Endothelial cell of umbilical vein (primary cell): ENCODE measurements around the gene CARD6. TPM values are rescaled to one million over a fixed set of nuclear protein-coding genes. Genes with fewer than 3 reads are reported as not detected.

Experiments
- BruUV-seq: library from RNA; stranded (reverse); fragments of 400-500 nt; replicated peaks from 2 replicates; lab custom pipeline; 2021; lab: Mats Ljungman, UMichigan
- CTCF ChIA-PET: fragments of 300-600, 350-600 bp; sonication (Branson Sonifier 250); formaldehyde crosslinking; loops from one replicate; lab custom pipeline; 2021; ENCODE audit warnings: antibody characterized with exemption, inconsistent platforms; lab: Charles Lee
- POLR2A ChIA-PET: fragments of 300-600, 350-600 bp; sonication (Branson Sonifier 250); formaldehyde crosslinking; loops from one replicate; lab custom pipeline; 2021; ENCODE audit warnings: antibody characterized with exemption, inconsistent platforms; lab: Charles Lee
- DNase-seq: peaks from one replicate; pipeline ENCODE4 v3.0.0-alpha.2; 2011; ENCODE audit warnings: low read depth, low spot score
- FAIRE-seq: peaks from 2 replicates; lab custom pipeline; 2011; peaks lifted over from hg19 to GRCh38; lab: Jason Lieb, UNC
- H2AFZ ChIP-seq: 2 replicates; pipeline ENCODE4 v1.6.0; 2012; ENCODE audit warnings: low read depth, low read length, control low read depth, inconsistent platforms
- H3K27ac ChIP-seq: 2 replicates; pipeline ENCODE4 v1.5.1; 2011; ENCODE audit warnings: low read depth, mild to moderate bottlenecking, control low read depth, low read length, moderate library complexity; ENCODE audit not compliant: insufficient read depth
- H3K27me3 ChIP-seq, 2 experiments: 2 replicates each; pipeline versions ENCODE4 v1.6.0 to v1.6.1; 2011; ENCODE audit warnings: low read length in 2 of 2, mixed read lengths in 1 of 2; ENCODE audit not compliant: control insufficient read depth in 2 of 2, insufficient read depth in 2 of 2
- H3K36me3 ChIP-seq, 2 experiments: 2 replicates in 1 of 2; 3 replicates in 1 of 2; pipeline ENCODE4 v1.5.1; 2011; ENCODE audit warnings: low read length in 2 of 2, mild to moderate bottlenecking in 1 of 2, moderate library complexity in 1 of 2; ENCODE audit not compliant: control insufficient read depth in 2 of 2, insufficient read depth in 2 of 2; ENCODE audit errors: extremely low read depth in 1 of 2
- H3K4me1 ChIP-seq: 3 replicates; pipeline ENCODE4 v1.5.1; 2011; ENCODE audit warnings: mild to moderate bottlenecking, low read length; ENCODE audit not compliant: control insufficient read depth, insufficient read depth; ENCODE audit errors: extremely low read depth
- H3K4me2 ChIP-seq: 2 replicates; pipeline ENCODE4 v1.6.1; 2011; ENCODE audit warnings: low read length, control low read depth, mixed read lengths; ENCODE audit not compliant: insufficient read depth
- H3K4me3 ChIP-seq, 3 experiments: fragments of 200-600 bp in 1 of 3; sonication (generic), shearing (Covaris generic) in 1 of 3; replicated peaks in 1 of 3; 2 replicates each; pipeline ENCODE4 v1.5.1; 2011 to 2016; ENCODE audit warnings: control low read depth in 3 of 3, low read length in 3 of 3, mild to moderate bottlenecking in 2 of 3, inconsistent platforms in 1 of 3, low read depth in 1 of 3, moderate library complexity in 1 of 3; ENCODE audit not compliant: insufficient read depth in 1 of 3
- H3K79me2 ChIP-seq: 2 replicates; pipeline ENCODE4 v1.6.0; 2012; ENCODE audit warnings: low read length, inconsistent platforms; ENCODE audit not compliant: control insufficient read depth, insufficient read depth
- H3K9ac ChIP-seq: replicated peaks from 2 replicates; pipeline ENCODE3; 2011; ENCODE audit warnings: low read length, control low read depth; ENCODE audit not compliant: insufficient read depth; ENCODE audit errors: extremely low read depth
- H3K9me1 ChIP-seq: replicated peaks from 3 replicates; pipeline ENCODE4 v1.6.0; 2011; ENCODE audit warnings: mild to moderate bottlenecking, low read length; ENCODE audit not compliant: control insufficient read depth, insufficient read depth; ENCODE audit errors: extremely low read depth
- H3K9me3 ChIP-seq: replicated peaks from 2 replicates; pipeline ENCODE4 v1.5.1; 2012; ENCODE audit warnings: low read length, inconsistent platforms; ENCODE audit not compliant: control insufficient read depth, insufficient read depth
- H4K20me1 ChIP-seq: replicated peaks from 2 replicates; pipeline ENCODE3; 2011; ENCODE audit warnings: mild to moderate bottlenecking, low read length; ENCODE audit not compliant: control insufficient read depth, insufficient read depth; ENCODE audit errors: extremely low read depth
- CTCF ChIP-seq, 2 donors: IDR thresholded peaks; 1 replicate in 1 of 2; 2 replicates in 1 of 2; pipeline ENCODE4 v1.5.1; 2011; ENCODE audit warnings: low read length in 2 of 2, mild to moderate bottlenecking in 2 of 2, moderate library complexity in 2 of 2, control low read depth in 1 of 2, inconsistent platforms in 1 of 2, low read depth in 1 of 2; ENCODE audit not compliant: insufficient read depth in 1 of 2; ENCODE audit errors: extremely low read depth in 1 of 2
- EZH2 ChIP-seq: IDR thresholded peaks from 2 replicates; pipeline ENCODE4 v1.6.1; 2012; ENCODE audit warnings: borderline replicate concordance, low read depth, mild to moderate bottlenecking, moderate library complexity, low read length, inconsistent platforms; ENCODE audit not compliant: severe bottlenecking
- FOS ChIP-seq: IDR thresholded peaks from 2 replicates; pipeline ENCODE4 v1.6.1; 2011; ENCODE audit warnings: mild to moderate bottlenecking, low read length, moderate library complexity, borderline replicate concordance; ENCODE audit not compliant: insufficient read depth
- GATA2 ChIP-seq: IDR thresholded peaks from 2 replicates; pipeline ENCODE4 v1.7.0; 2011; ENCODE audit warnings: low read depth, mild to moderate bottlenecking, moderate library complexity, mixed read lengths, low read length; ENCODE audit not compliant: insufficient read length, insufficient read depth
- JUN ChIP-seq: IDR thresholded peaks from 2 replicates; pipeline ENCODE4 v1.6.1; 2011; ENCODE audit warnings: borderline replicate concordance, low read depth; ENCODE audit not compliant: insufficient read length, insufficient read depth
- MAX ChIP-seq: IDR thresholded peaks from 2 replicates; pipeline ENCODE4 v1.6.1; 2011; ENCODE audit not compliant: insufficient read depth, insufficient read length
- MYC ChIP-seq: IDR thresholded peaks from one replicate; pipeline ENCODE4 v1.6.1; 2011; ENCODE audit warnings: mild to moderate bottlenecking, low read depth, low read length
- POLR2A ChIP-seq: IDR thresholded peaks from 2 replicates; pipeline ENCODE4 v1.6.1; 2012; ENCODE audit warnings: low read depth, mild to moderate bottlenecking, control low read depth, low read length
- POLR2AphosphoS5 ChIP-seq: IDR thresholded peaks from 2 replicates; pipeline ENCODE4 v1.6.1; 2012; ENCODE audit warnings: low read depth, mild to moderate bottlenecking, control low read depth, low read length, moderate library complexity; ENCODE audit not compliant: insufficient read depth
- dilution Hi-C: fragments of 300-500 bp; cut with MboI; formaldehyde crosslinking; loops from one replicate; pipeline ENCODE4 v1.15.0; 2019; ENCODE audit warnings: low sequenced_read_pairs; ENCODE audit not compliant: extremely low pct_ligation_motif_present
- intact Hi-C: fragments of 100-400 bp; cut with micrococcal nuclease; formaldehyde crosslinking; loops from one replicate; pipeline ENCODE4 v1.10.0; 2022
- polyA plus RNA-seq, 4 experiments: library from polyadenylated mRNA; depleted of rRNA in 3 of 4; stranded (reverse) in 3 of 4; unstranded in 1 of 4; fragments of >200 nt; gene quantifications; 2 replicates each; pipeline versions ENCODE4 v1.2.1 to v1.2.3, GENCODE V29; 2011 to 2012; ENCODE audit warnings: missing spikeins in 1 of 4
- total RNA-seq: library from RNA; stranded (reverse); gene quantifications from 2 replicates; pipeline ENCODE4 v1.2.3, GENCODE V29; 2021

CARD6 gene
- total and polyA plus RNA-seq, 2 donors (not counting 3 experiments of a cell fraction or from before 2014, with no cell fraction given) = 11.0 to 23.8 TPM

DNA sequence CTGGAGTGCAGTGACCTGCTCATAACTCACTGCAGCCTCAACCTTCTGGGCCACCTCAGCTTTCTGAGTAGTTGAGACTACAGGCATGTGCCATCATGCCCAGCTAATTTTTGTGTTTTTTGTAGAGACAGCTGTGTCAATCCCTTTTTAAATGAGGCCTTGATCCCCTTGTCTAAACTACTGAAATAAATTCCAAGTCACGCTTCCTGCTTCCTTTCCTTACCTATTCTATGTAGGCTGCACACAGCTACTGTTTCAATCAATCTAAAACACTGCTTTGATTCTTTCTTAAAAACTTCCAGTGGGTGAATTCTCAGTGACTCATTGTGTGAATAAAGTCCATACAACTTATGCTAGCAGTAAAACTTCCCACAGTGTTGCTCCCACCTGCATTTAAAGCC lies 65.2 kb downstream of the CARD6 start:
- H3K9me3 ChIP-seq = no peaks in the 10 kb centered on the region
- no peak overlapping the region for H3K9ac ChIP-seq
- no peak for TF ChIP-seq EZH2
- no peak for TF ChIP-seq POLR2A
- TF ChIP-seq MYC = no peak
- no peak for TF ChIP-seq FOS
- no peak for TF ChIP-seq CTCF (IDR thresholded peaks at IDR 0.05; ENCODE audit: extremely low read depth in 1 of 2, insufficient read depth in 1 of 2, low read depth in 1 of 2, low read length in 2 of 2)
- no peak for TF ChIP-seq POLR2AphosphoS5
- TF ChIP-seq MAX = no peak
- no peak for TF ChIP-seq GATA2
- TF ChIP-seq JUN = no peak
- no peak overlapping the region for H3K4me3 ChIP-seq
- dilution Hi-C loops = no loop called here
- BruUV-seq = no TSS peak
- no peak for DNase-seq
- H3K4me2 ChIP-seq = no peak overlapping the region
- no peaks in the 10 kb centered on the region for H3K79me2 ChIP-seq
- H4K20me1 ChIP-seq = no peaks in the 10 kb centered on the region
- no peaks in the 10 kb centered on the region for H3K36me3 ChIP-seq
- no peak overlapping the region for H3K27ac ChIP-seq
- intact Hi-C loops = loop anchor here (10.0 kb wide), 1 partner anchor 438 kb away; no protein-coding TSS in a partner anchor
- no peak for FAIRE-seq
- no peaks in the 10 kb centered on the region for H3K9me1 ChIP-seq
- ChIA-PET CTCF (interaction anchor here (2.2 kb wide), 1 partner anchor 10 kb away, joined by 20 read pairs; no protein-coding TSS in a partner anchor), POLR2A (no interaction called here)
- no peak overlapping the region for H2AFZ ChIP-seq
- peaks cover 3 to 4% of the 10 kb centered on the region in 2 experiments for H3K27me3 ChIP-seq
- H3K4me1 ChIP-seq = no peaks in the 10 kb centered on the region
